Mucosa of stomach (tissue), 1 donor: ENCODE results near the gene LMO1.

Experiments used
- H3K27me3 ChIP-seq: one replicate; pipeline ENCODE4 v1.7.0; 2013; ENCODE audit warnings: mild to moderate bottlenecking, low read length; ENCODE audit not compliant: control insufficient read depth, insufficient read depth
- H3K36me3 ChIP-seq: one replicate; pipeline ENCODE4 v1.7.0; 2013; ENCODE audit warnings: low read length; ENCODE audit not compliant: control insufficient read depth, insufficient read depth
- H3K4me1 ChIP-seq: one replicate; pipeline ENCODE4 v1.7.0; 2013; ENCODE audit warnings: mild to moderate bottlenecking, low read length; ENCODE audit not compliant: control insufficient read depth, insufficient read depth
- H3K4me3 ChIP-seq: one replicate; pipeline ENCODE4 v1.7.0; 2013; ENCODE audit warnings: low read length
- H3K9ac ChIP-seq: one replicate; pipeline ENCODE4 v1.7.0; 2013; ENCODE audit warnings: mild to moderate bottlenecking, low read length, moderate library complexity
- H3K9me3 ChIP-seq: one replicate; pipeline ENCODE4 v1.7.0; 2013; ENCODE audit warnings: mild to moderate bottlenecking, low read length, moderate library complexity; ENCODE audit not compliant: control insufficient read depth
- donor health status: Pancreatic carcinoma.

Gene LMO1

GRCh38 chr11:8225589-8226036, 38.1 kb downstream of the LMO1 start:
- H3K36me3 ChIP-seq, result no peaks in the 10 kb centered on the region
- H3K27me3 ChIP-seq, result peaks cover 4% of the 10 kb centered on the region
- no peaks in the 10 kb centered on the region for H3K9me3 ChIP-seq
- no peak overlapping the region for H3K9ac ChIP-seq
- H3K4me3 ChIP-seq, result no peak overlapping the region
- peaks cover 4% of the 10 kb centered on the region for H3K4me1 ChIP-seq

DNA sequence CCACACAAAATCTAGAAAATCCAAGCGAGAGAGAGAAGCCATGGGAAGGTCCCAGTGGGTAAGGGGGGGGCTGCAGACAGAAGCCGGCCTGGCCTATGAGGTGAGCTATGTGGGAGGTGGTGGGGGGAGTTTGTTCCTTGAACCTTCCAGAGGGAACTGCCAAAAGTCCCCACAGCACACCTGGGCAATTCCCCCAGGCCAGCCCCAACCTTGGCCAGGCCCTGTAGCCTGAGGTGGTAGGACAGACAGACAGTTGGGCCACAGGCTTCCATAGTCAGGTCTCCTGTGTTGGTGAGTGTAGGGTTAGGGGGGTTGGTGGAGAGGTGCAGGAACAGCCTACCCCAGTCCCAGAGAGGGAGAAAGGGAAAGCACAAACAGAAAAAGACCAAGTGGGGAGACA, 39.0 kb downstream of the LMO1 start:
- H3K4me3 ChIP-seq, result no peak overlapping the region

GRCh38 chr11:8224161-8224591, 39.5 kb downstream of the LMO1 start:
- Histone ChIP-seq H3K9me3 (no peaks in the 10 kb centered on the region), H3K4me1 (peaks cover 4% of the 10 kb centered on the region), H3K27me3 (peaks cover 3% of the 10 kb centered on the region), H3K4me3 (no peak overlapping the region), H3K9ac (no peak overlapping the region), H3K36me3 (no peaks in the 10 kb centered on the region)

More for the DNA sequence above, 39.0 kb downstream of the LMO1 start:
- H3K27me3 ChIP-seq, result peaks cover 3% of the 10 kb centered on the region
- peaks cover 4% of the 10 kb centered on the region for H3K4me1 ChIP-seq
- no peaks in the 10 kb centered on the region for H3K9me3 ChIP-seq
- H3K36me3 ChIP-seq, result no peaks in the 10 kb centered on the region
- no peak overlapping the region for H3K9ac ChIP-seq

- Histone ChIP-seq H3K9me3 (no peaks in the 10 kb centered on the region), H3K27me3 (peaks cover 3% of the 10 kb centered on the region), H3K4me3 (no peak overlapping the region), H3K4me1 (peaks cover 4% of the 10 kb centered on the region), H3K36me3 (no peaks in the 10 kb centered on the region), H3K9ac (no peak overlapping the region)
These were observed 40.2 kb downstream of the LMO1 start for GRCh38 chr11:8223513-8223900.

GRCh38 chr11:8222820-8223512, 40.7 kb downstream of the LMO1 start:
- Histone ChIP-seq H3K9me3 (no peaks in the 10 kb centered on the region), H3K4me3 (no peak overlapping the region), H3K9ac (no peak overlapping the region), H3K27me3 (peaks cover 3% of the 10 kb centered on the region), H3K36me3 (no peaks in the 10 kb centered on the region), H3K4me1 (peaks cover 4% of the 10 kb centered on the region)

- H3K36me3 ChIP-seq, result no peaks in the 10 kb centered on the region
- peaks cover 6% of the 10 kb centered on the region for H3K27me3 ChIP-seq
- no peaks in the 10 kb centered on the region for H3K9me3 ChIP-seq
- H3K4me1 ChIP-seq, result peaks cover 4% of the 10 kb centered on the region
- H3K4me3 ChIP-seq, result no peak overlapping the region
- H3K9ac ChIP-seq, result no peak overlapping the region
These were observed 41.7 kb downstream of the LMO1 start for GRCh38 chr11:8221917-8222495.

DNA sequence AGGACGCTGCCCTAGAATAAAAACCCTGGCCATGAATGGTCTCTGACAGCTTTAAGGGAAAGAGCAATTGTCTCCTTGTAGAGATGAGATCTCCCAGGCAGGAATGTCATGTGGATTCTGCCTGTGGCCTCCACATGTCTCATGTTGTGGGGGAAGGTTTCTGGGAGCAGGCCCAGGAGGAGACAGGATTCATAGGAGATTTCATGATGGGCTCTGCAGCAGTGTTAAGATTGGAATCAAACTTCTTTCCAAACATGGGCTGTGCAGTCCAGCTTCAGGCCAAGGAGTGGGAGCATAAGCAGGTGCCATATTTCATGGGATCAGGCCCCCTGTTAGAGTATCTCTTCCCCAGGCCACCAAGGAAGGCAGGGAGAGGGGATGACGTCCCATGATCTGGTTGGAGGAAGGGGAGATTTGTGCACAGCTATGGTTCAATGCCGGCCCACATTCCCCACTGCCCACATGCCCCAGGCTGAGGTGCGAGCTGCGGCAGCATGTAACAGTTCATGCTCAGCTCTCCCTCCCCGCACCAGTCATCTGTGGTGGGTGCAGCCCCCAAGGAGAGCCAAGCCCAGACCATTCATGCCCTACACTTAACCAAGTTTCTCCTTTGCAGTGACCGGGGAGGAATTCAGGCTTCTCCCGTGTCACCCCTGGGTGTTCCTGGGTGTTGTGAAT, 42.5 kb downstream of the LMO1 start:
- Histone ChIP-seq H3K36me3 (no peaks in the 10 kb centered on the region), H3K9me3 (no peaks in the 10 kb centered on the region), H3K4me1 (peaks cover 4% of the 10 kb centered on the region), H3K9ac (no peak overlapping the region), H3K27me3 (peaks cover 6% of the 10 kb centered on the region), H3K4me3 (no peak overlapping the region)

DNA sequence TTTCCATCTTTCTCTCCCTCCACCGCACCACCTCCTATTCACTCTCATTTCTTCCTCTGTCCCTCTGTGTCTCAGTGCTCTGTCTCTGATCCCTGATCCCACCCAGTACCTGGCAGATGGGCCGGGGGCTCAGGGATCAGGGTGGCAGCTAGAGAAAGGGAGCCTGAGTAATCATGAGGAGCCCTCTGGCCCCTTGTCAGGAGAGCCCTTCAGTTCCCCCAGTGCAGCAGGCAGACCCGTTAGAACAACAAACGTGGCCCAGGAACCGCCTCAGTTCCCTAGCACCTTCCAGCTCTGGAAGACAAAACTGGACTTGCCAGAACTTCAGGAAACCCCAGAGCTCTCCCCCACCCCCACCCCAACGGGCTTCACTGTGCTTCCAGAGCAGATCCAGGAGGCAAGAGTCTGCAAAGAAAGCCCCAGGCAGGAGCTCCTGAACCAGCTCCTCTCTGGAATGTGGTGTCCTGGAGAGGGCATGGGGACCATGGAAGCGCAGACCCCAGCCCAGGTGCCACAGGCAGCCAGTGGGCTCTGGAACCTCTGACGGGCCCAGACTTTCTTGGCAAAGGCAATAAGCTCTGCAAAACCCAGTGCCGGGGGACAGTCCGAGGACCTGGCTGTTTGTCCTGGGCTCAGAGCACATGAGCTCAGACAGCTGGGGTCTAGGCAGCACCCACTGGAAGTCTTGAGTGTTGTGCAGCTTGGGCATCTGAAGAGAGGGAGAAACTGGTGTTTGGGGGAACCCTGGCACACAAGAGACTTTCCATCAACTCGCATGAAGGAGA, 43.2 kb downstream of the LMO1 start:
- H3K27me3 ChIP-seq, result peaks cover 3% of the 10 kb centered on the region
- no peaks in the 10 kb centered on the region for H3K36me3 ChIP-seq
- H3K9me3 ChIP-seq, result no peaks in the 10 kb centered on the region
- peaks cover under 1% of the 10 kb centered on the region for H3K4me1 ChIP-seq
- H3K4me3 ChIP-seq, result no peak overlapping the region
- H3K9ac ChIP-seq, result no peak overlapping the region

DNA sequence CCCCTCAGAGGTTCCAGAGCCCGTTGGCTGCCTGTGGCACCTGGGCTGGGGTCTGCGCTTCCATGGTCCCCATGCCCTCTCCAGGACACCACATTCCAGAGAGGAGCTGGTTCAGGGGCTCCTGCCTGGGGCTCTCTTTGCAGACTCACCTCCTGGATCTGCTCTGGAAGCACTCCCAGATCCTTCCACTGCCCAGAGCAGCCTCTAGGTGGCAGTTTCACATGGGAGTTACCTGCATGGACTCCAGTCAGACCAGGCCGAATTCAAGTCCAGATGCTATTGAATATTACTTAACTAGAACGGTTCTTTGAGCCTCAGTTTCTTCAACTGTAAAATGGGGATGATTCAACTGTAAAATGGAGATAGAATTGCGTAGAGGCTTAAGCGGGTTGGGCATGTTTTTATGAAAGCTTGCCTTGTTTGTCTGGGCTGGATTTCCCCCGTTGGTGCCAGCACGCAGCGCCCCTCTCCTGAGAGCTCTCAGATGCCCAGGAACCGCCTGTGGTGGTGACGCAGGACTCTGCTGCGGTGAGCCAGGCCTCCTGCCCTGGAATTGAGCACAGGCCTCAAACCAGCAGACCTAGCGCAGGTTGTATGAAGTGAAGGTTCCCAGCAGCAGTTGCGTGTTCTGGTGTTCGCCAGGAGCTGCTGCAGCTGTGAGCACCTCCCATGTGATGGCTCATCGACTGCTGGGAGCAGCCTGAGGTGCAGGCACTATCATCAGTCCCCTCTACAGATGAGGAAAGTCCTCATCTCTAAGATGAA, 44.2 kb downstream of the LMO1 start:
- Histone ChIP-seq H3K9ac (no peak overlapping the region), H3K36me3 (no peaks in the 10 kb centered on the region), H3K4me3 (no peak overlapping the region), H3K9me3 (no peaks in the 10 kb centered on the region), H3K4me1 (no peaks in the 10 kb centered on the region), H3K27me3 (peaks cover 3% of the 10 kb centered on the region)

DNA sequence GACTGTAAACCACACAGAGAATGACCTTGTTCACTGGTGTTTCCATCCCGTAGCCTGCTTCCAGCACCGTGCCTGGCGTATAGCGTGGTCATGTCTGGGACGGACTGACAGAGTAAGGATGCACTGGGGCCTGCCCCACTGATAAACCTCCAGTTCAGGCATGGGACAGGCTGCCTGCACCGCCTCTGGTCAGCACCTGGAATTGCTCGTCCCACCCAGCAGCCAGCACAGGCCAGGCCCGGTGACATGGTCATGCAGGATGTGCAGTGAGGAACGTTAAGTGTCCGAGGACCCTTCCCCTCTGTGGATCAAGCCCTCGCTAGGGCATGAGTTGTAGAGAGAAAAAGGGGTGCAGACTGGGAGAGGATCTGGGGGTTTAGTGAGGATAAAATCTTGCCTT, 44.8 kb downstream of the LMO1 start:
- Histone ChIP-seq H3K9ac (no peak overlapping the region), H3K27me3 (peaks cover 3% of the 10 kb centered on the region), H3K4me3 (no peak overlapping the region), H3K36me3 (no peaks in the 10 kb centered on the region), H3K9me3 (no peaks in the 10 kb centered on the region), H3K4me1 (no peaks in the 10 kb centered on the region)

GRCh38 chr11:8218409-8218808, 45.3 kb downstream of the LMO1 start:
- Histone ChIP-seq H3K36me3 (no peaks in the 10 kb centered on the region), H3K4me3 (no peak overlapping the region), H3K27me3 (peaks cover 3% of the 10 kb centered on the region), H3K9me3 (no peaks in the 10 kb centered on the region), H3K9ac (no peak overlapping the region), H3K4me1 (no peaks in the 10 kb centered on the region)
